GM12892 (cell line): ENCODE measurements around the gene BICC1.

ENCODE experiments used
- POLR2A ChIP-seq: IDR thresholded peaks from 2 replicates; pipeline ENCODE4 v1.6.1; 2011; ENCODE audit warnings: low read depth, low read length, control low read depth
- POLR2AphosphoS5 ChIP-seq: IDR thresholded peaks from 2 replicates; pipeline ENCODE4 v1.6.1; 2011; ENCODE audit warnings: low read depth, low read length, control low read depth
- TAF1 ChIP-seq: IDR thresholded peaks from 2 replicates; pipeline ENCODE4 v1.6.1; 2011; ENCODE audit warnings: low read depth, mild to moderate bottlenecking, control low read depth, low read length, borderline replicate concordance

DNA sequence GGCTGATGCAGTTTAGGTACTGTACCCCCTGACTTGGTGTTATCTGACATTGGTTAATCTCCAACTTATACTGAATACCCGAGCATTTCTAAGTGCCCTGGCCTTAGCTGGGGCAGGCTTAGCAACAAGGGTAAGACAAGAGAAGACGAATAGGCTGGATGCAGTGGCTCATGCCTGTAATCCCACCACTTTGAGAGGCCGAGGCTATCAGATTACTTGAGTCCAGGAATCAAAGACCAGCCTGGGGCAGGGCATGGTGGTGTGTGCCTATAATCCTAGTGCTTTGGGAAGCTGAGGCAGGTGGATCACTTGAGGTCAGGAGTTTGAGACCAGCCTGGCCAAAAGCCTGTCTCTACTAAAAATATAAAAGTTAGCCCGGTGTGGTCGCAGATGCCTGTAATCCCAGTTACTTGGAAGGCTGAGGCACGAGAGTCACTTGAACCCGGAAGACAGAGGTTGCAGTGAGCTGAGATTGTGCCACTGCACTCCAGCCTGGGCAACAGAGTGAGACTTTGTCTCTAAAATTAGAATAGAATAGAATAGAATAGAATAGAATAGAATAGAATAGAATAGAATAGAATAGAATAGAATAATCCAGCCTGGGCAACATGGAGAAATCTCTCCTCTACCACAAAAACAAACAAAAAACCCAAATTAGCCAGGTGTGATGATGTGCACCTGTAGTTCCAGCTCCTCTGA is 108.9 kb downstream of the BICC1 start:
- TF ChIP-seq POLR2A (no peak), POLR2AphosphoS5 (no peak), TAF1 (no peak)
